Osteoblast (primary cell): ENCODE results near the gene ATP11C. TPM values are rescaled to one million over a fixed set of nuclear protein-coding genes. Genes with fewer than 3 reads are reported as not detected.

Experiments
- DNase-seq: peaks from one replicate; pipeline ENCODE4 v3.0.0; 2011; ENCODE audit warnings: low spot score, mixed read lengths; ENCODE audit not compliant: insufficient read length; ENCODE audit errors: missing footprints
- H2AFZ ChIP-seq: 2 replicates; pipeline ENCODE4 v1.6.0; 2011; ENCODE audit warnings: mild to moderate bottlenecking, low read length
- H3K27ac ChIP-seq: 2 replicates; pipeline ENCODE4 v1.5.1; 2011; ENCODE audit warnings: mild to moderate bottlenecking, low read depth, low read length, moderate library complexity
- H3K27me3 ChIP-seq: 2 replicates; pipeline ENCODE4 v1.6.0; 2012; ENCODE audit warnings: mild to moderate bottlenecking, control low read depth, inconsistent platforms, low read length, moderate library complexity; ENCODE audit not compliant: insufficient read depth
- H3K36me3 ChIP-seq: 2 replicates; pipeline ENCODE4 v1.5.1; 2011; ENCODE audit warnings: mild to moderate bottlenecking, low read length, control low read depth, moderate library complexity; ENCODE audit not compliant: insufficient read depth
- H3K4me1 ChIP-seq: 2 replicates; pipeline ENCODE4 v1.5.1; 2011; ENCODE audit warnings: mild to moderate bottlenecking, low read length, control low read depth, moderate library complexity; ENCODE audit not compliant: insufficient read depth
- H3K4me2 ChIP-seq: 2 replicates; pipeline ENCODE4 v1.6.0; 2011; ENCODE audit warnings: mild to moderate bottlenecking, low read length; ENCODE audit not compliant: insufficient read depth
- H3K4me3 ChIP-seq: fragments of 200-600 bp; sonication (generic); 3 replicates; pipeline ENCODE4 v1.5.1; 2012; ENCODE audit warnings: mild to moderate bottlenecking, low read length, inconsistent platforms; ENCODE audit not compliant: insufficient read depth
- H3K79me2 ChIP-seq: 2 replicates; pipeline ENCODE4 v1.6.0; 2012; ENCODE audit warnings: mild to moderate bottlenecking, low read length, control low read depth, inconsistent platforms; ENCODE audit not compliant: insufficient read depth
- H3K9me3 ChIP-seq: 2 replicates; pipeline ENCODE4 v1.5.1; 2011; ENCODE audit warnings: low read depth, low read length, control low read depth
- H4K20me1 ChIP-seq: 2 replicates; pipeline ENCODE4 v1.6.0; 2012; ENCODE audit warnings: mild to moderate bottlenecking, low read length, control low read depth; ENCODE audit not compliant: insufficient read depth
- CTCF ChIP-seq: IDR thresholded peaks from 2 replicates; pipeline ENCODE4 v1.5.1; 2011; ENCODE audit warnings: mild to moderate bottlenecking, low read depth, low read length, moderate library complexity; ENCODE audit errors: extremely low read depth
- total RNA-seq: library from RNA; depleted of rRNA; stranded (reverse); fragments of >200 nt; gene quantifications from 2 replicates; pipeline ENCODE4 v1.2.3, GENCODE V29; 2012

Gene ATP11C
- total RNA-seq, 1 donor = 72.0 TPM

GRCh38 chrX:139708067-139708466, 224.8 kb downstream of the ATP11C start, which contains the start of gene MCF2:
TSS of gene MCF2 (minus strand) at chrX:139708167. CDS start at chrX:139651744, 56,423 bp downstream.
- Histone ChIP-seq H4K20me1 (no peaks in the 10 kb centered on the region), H3K79me2 (no peaks in the 10 kb centered on the region), H3K9me3 (no peaks in the 10 kb centered on the region), H3K4me1 (no peaks in the 10 kb centered on the region), H3K4me3 (no peak within 1 kb of the TSS), H3K4me2 (no peak within 1 kb of the TSS), H3K27me3 (no peaks in the 10 kb centered on the region), H3K36me3 (no peaks in the 10 kb centered on the region), H2AFZ (no peak within 1 kb of the TSS), H3K27ac (no peak within 1 kb of the TSS)
- no peak for TF ChIP-seq CTCF
- DNase-seq = no peak

- Histone ChIP-seq H4K20me1 (no peaks in the 10 kb centered on the region), H3K27me3 (no peaks in the 10 kb centered on the region), H3K36me3 (no peaks in the 10 kb centered on the region), H2AFZ (no peak overlapping the region), H3K4me2 (no peak overlapping the region), H3K4me1 (no peaks in the 10 kb centered on the region), H3K9me3 (no peaks in the 10 kb centered on the region), H3K4me3 (no peak overlapping the region), H3K27ac (no peak overlapping the region), H3K79me2 (no peaks in the 10 kb centered on the region)
- TF ChIP-seq CTCF = no peak
- DNase-seq = no peak
Observed at GRCh38 chrX:139702658-139703057, 230.2 kb downstream of the ATP11C start.

- H3K79me2 ChIP-seq = no peaks in the 10 kb centered on the region
- peak; percentile 19 for DNase-seq
- H3K4me3 ChIP-seq = peak overlapping the region; percentile 36
- peaks cover 5% of the 10 kb centered on the region for H3K27me3 ChIP-seq
- no peaks in the 10 kb centered on the region for H4K20me1 ChIP-seq
- H3K4me1 ChIP-seq = no peaks in the 10 kb centered on the region
- peak overlapping the region; percentile 47 for H3K4me2 ChIP-seq
- peak overlapping the region; percentile 20 for H2AFZ ChIP-seq
- no peak for TF ChIP-seq CTCF
- H3K9me3 ChIP-seq = no peaks in the 10 kb centered on the region
- no peak overlapping the region for H3K27ac ChIP-seq
- H3K36me3 ChIP-seq = no peaks in the 10 kb centered on the region
Observed at GRCh38 chrX:139692908-139693307, 239.9 kb downstream of the ATP11C start.

GRCh38 chrX:139692506-139692849, 240.4 kb downstream of the ATP11C start:
- H3K9me3 ChIP-seq = no peaks in the 10 kb centered on the region
- peaks cover 5% of the 10 kb centered on the region for H3K27me3 ChIP-seq
- no peaks in the 10 kb centered on the region for H3K4me1 ChIP-seq
- peak overlapping the region; percentile 20 for H2AFZ ChIP-seq
- H3K4me2 ChIP-seq = peak overlapping the region; percentile 47
- no peak overlapping the region for H3K27ac ChIP-seq
- no peak for DNase-seq
- no peaks in the 10 kb centered on the region for H4K20me1 ChIP-seq
- peak overlapping the region; percentile 36 for H3K4me3 ChIP-seq
- H3K79me2 ChIP-seq = no peaks in the 10 kb centered on the region
- H3K36me3 ChIP-seq = no peaks in the 10 kb centered on the region
- no peak for TF ChIP-seq CTCF
